HG03457 (cell line): ENCODE results near the gene RAB17.

Experiments used
- ATAC-seq: cut with Tn5 transposase; IDR thresholded peaks from one replicate; pipeline ENCODE4 v1.9.1; 2021; ENCODE audit warnings: moderate number of reproducible peaks; ENCODE audit not compliant: unreplicated experiment

Gene RAB17

DNA sequence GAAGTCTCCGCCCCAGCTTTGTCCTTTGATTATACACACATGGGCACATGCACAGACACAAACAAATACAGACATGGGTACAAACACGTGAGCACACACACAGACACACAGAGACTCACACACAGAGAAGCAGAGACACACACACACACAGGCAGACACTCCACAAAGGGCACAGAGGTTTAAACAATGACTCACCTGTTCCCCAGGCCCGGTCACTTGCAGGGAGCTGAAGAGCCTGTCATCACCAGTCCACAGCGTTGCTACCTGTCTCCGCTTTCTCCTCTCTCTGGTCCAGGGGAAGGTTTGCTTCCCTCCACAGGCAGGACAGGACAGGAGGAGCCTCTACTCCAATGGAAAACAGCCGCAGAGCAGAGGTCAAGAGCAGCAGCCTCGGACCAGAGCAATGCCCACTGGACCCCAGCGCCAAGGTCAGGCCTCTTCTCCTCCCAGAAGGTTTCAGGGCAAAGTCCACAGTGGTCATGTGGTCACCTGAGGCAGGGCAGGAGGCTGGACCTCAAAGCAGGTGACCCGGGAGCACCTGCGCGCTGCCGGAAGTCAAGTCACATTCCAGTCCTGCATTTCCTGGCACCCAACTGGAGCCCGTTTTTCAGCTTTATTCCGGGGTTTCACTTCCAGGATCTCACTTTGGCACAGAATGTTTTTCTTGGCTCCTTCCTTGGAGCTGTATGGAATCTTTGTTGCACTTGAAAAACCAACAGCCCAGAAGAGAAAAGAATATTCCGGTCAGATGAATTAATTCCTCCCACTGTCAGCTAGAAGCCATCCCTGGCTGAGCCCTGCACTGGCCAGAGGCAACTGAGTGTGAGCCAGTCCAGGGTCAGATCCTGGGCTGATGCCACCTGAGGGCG, at the start of gene RAB17:
RAB17 (minus strand) TSS at position 463 of the 869 bp plus-strand sequence. CDS start 4,580 bp downstream, outside the sequence.
- ATAC-seq: no peak

GRCh38 chr2:237639836-237640220, 49.3 kb upstream of the RAB17 start:
- no peak for ATAC-seq

- no peak for ATAC-seq
These were observed 48.7 kb upstream of the RAB17 start for GRCh38 chr2:237639052-237639835.

DNA sequence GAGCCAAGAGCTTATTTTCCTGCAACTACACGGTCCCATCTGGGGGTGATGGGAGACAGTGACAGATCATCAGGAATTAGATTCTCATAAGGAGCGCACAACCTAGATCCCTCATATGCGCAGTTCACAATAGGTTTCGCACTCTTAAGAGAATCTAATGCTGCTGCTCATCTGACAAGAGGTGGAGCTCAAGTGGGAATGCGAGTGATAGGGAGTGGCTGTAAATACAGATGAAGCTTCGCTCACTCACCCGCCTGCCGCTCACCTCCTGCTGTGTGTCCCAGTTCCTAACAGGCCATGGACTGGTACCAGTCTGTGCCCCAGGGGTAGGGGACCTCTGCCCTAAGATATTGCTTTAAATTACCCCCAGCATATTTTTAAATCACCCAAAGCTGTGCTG, 47.6 kb upstream of the RAB17 start:
- no peak for ATAC-seq

- ATAC-seq: no peak
These were observed 47.0 kb upstream of the RAB17 start for GRCh38 chr2:237637429-237638135.

DNA sequence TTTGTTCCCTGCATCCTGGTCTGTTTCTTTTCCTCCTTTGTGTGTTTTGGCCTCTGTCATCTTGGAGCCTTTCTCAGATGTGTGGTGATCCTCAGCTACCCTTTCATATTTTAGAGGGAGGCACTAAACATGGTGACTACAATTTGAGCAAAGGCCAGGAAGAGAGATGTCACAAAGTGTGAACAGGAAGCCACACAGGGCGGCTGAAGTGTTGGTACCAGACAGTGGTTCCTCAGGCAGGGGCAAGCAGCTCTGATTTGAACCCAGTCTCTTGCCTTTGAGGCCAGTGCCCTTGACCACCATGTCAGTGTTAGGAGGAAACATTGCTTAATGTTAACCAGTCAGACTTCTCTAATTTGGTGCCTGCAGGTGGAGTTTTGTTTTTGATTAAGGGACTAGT, 46.0 kb upstream of the RAB17 start:
- ATAC-seq: no peak

DNA sequence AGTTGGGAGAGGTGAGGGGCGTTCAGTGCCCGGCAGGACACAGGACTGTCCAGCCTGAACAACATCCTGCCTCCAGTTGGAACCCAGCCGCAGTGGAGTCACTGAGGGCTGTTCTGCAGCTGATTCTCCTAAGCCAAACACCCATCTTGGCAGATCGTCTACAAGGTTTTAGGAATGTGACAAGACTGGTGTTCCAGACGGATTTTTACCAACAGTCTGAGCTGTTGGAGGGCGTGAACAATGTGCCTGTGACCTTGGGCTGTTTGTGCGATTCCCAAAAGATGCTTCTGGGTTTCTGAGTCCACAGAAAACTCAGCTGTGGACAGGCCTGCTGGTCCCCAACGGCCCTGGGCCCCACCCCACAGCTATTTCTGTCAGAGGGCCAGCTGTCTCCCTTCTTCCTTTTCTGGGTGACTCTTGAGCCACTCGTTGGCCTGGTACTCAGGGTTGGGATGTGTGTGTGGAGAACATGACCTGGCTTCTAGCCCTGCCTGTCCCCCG, 42.6 kb upstream of the RAB17 start:
- ATAC-seq: no peak

DNA sequence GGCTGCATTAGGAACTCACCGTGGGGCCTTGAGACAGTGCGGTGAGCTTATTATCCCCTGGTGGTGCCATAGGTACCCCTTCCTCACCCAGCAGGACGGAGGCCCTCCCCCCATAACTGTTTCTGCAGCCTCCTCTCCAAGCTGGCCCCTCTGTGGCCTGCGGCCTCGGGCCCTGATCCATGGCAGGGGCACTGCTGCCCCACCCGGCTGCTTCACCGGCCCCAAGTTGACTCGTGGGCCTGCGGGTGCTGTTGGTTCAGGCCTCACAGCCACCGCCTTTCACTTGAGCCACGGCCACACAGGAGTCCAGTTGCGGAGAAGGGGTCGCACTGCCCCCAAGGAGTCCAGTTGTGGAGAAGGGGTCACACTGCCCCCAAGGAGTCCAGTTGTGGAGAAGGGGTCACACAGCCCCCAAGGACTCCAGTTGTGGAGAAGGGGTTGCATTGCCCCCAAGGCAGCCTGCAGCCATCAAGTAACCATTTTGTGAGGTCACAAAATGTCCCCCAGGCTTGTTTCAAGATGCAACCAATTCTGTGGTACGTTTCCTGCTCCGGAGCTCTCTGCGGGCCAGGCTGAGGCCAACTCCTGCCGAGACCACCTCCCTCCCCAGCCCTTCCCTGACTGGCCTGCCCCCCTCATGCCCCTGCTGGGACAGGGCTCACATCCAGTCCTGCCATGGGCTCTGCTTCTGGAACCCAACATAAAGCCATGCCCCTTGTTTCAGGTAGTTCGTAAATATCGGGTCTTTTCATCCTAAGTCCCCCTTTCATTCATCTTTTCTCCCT, 41.5 kb upstream of the RAB17 start:
- no peak for ATAC-seq

DNA sequence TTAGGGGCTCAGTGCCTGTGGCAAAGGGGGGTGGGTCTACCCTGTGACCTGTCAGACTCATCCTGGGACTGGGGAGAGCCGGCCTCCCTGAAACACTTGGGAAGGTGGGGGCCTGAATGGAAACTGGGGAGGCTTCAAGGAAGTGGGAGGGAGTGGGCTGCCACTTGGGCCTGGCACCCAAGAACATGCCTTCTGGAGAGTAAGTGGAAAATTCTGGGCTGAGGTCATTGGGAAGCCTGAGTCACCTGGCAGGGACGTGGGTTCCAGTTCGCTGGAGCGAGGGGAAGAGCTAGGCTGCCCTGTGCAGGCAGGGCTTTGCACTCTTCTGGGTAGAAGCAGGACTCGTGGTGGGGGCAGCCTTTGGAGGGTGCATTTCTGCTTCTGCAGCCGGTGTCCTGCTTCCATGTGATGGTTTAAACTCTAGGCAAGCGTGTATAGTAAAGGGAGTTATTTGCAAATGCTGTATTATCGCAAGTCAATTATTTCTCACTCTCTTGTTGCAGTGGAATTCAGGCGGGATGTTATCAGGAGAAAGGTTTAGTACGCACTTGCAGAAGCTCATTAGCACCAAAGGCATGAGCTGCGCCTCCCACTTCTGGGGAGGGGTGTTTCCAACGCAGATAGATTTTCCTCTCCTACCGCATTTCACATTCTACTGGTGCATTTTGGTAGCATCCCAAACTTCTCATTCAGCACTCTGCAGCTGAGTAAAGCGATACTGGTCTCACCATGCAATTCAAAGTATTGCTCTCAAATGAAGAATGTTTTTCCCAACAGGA, 40.7 kb upstream of the RAB17 start:
- ATAC-seq: no peak

DNA sequence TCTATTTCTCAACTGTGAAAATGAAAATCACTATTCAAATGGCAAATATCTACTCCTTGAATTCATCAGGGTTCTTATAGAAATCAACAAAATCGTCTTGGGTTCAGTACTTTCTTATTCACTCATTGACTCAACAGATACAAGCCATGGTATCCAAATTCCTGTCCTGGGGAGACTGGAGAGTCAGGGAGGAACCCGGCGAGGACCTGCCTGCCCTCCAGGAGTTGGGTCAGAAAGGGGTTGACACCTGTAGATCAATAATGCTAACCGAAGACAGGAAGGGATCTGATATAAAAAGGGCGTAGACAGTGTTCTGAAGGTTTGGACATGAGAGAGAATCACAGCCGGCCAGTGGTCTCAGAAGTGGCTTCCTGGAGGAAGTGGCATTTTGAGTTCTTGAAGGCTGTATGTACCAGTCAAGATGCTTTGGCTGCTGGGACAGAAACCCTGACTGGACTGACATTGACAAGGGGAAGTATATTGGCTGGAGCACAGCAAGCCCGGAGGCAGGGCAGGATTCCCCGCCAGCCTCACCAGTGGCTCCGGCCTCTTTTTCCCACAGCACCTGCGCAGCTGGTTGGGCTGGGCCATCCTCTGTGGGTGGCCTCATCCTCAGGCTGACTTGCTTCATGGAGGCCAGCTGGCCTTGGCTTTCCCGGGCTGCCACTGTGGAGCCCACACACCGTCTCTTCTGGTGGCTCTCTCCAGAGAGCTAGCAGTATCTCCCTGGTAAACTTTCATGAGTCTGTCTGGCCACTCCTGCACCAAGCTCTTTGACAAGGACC, 39.9 kb upstream of the RAB17 start:
- no peak for ATAC-seq

GRCh38 chr2:237629739-237630138, 39.2 kb upstream of the RAB17 start:
- ATAC-seq: no peak

DNA sequence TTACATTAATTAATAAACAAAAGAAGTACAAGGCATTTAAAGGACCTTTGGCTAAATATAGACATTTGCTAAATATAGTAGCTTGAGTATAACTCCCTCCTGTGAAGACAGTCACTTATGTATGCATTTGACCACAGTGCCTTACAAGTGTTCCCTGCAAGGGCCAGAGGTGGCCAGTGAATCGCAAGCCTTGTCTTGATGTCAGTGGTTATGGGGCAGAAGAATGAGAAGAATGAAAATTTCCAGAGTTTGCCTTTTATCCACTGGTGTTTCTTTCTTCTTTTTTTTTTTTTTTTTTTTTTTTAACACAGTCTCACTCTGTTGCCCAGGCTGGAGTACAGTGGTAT, 38.6 kb upstream of the RAB17 start:
- no peak for ATAC-seq

GRCh38 chr2:237628247-237629187, 38.0 kb upstream of the RAB17 start:
- no peak for ATAC-seq

DNA sequence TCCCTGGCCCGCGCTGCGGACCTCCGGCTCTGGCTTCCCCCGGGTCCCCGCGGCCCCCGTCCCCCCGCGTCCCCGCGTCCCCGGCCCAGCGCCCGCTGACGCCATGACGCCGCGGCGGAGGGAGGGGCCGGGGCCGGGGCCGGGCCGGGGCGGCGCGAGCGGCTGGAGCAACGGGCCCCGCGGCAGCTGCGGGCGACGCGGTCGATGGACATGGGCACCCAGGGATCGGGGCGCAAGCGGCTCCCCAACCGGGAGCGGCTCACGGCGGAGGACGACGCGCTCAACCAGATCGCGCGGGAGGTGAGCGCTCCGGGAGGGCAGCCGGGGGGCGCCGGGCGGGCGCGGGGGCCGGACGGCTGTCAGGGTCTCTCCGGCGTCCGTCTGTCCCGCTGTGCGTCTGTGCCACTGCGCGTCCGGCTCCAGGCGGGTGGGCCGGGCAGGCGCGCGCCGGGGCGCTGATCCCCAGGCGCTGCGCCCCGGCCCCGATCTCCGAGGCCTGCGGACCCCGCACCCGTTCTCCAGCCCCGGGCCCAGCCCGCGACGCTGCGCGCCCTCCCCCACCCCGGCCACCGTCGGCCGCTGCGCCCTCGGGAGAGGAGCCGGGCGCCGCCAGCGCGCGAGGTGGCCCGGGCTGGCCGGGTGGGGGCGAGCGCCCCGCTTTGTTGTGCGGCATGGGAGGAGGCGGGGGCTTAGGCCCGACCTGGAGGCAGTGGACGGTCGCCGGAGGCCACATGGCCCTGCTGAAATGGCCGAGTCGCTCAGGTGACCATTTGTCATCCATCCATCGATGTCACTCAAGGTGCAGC, 37.1 kb upstream of the RAB17 start, which contains the start of gene LRRFIP1:
LRRFIP1 (plus strand) TSS at position 147 of the 806 bp plus-strand sequence; CDS start at position 205, 58 bp downstream.
- ATAC-seq: no peak

- no peak for ATAC-seq
These were observed 36.4 kb upstream of the RAB17 start for GRCh38 chr2:237626813-237627440.

DNA sequence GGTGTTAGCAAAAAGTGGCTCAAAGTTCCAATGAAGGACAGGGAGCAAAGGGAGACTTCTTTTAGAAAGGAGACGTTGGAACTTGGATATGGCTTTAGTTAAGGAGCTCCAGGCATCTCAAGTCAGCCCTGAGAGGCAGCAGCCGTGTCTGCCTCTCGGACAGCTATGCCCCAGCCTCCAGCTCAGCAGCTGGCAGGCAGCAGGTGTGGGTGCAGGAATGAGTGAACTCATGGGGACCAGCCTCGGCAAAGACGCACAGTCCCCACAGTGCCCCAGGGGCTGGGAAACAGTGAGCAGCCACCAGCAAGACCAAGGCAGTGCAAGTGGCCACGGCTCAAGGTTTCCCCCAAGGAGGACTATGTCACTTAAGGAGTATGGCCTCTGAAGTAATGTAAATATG, 35.2 kb upstream of the RAB17 start:
- ATAC-seq: no peak
